ENCODE measurements around the gene INHBB.
"Not testable (repeated sequence)": the region's sequence is repeated elsewhere in the genome, so short reads cannot be mapped to it uniquely, and the experiment has no call there.

Gene INHBB

DNA sequence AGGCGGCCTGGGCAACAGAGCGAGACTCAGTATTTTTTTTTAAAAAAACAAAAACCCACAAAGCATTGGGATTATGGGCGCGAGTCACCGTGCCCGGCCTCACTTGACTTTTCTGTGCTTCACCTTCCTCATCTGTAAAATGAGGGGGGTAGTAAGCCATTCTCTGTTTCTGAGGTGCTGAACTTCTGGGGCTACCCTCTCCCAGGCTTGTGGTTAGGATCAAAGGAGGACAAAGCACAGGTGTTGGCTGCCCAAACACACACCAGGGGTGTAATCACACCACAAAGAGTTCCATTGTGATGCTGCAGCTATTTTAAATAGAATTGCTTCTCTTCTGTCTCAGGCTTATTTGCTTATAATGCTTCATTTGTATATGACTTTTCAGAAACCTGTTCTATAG, 35.8 kb upstream of the INHBB start:
- H3K9ac ChIP-seq (ENCODE audit: low read length): no peak overlapping the region
- H3K4me3 ChIP-seq (ENCODE audit: low read length): no peak overlapping the region
- H3K27me3 ChIP-seq (ENCODE audit: control insufficient read depth, insufficient read depth, low read length): no peaks in the 10 kb centered on the region
- no peaks in the 10 kb centered on the region for H3K9me3 ChIP-seq (ENCODE audit: control insufficient read depth, low read length)
- H3K4me1 ChIP-seq (ENCODE audit: control insufficient read depth, insufficient read depth, low read length): peaks cover 16% of the 10 kb centered on the region
- H3K36me3 ChIP-seq (ENCODE audit: control insufficient read depth, insufficient read depth, low read length): no peaks in the 10 kb centered on the region

DNA sequence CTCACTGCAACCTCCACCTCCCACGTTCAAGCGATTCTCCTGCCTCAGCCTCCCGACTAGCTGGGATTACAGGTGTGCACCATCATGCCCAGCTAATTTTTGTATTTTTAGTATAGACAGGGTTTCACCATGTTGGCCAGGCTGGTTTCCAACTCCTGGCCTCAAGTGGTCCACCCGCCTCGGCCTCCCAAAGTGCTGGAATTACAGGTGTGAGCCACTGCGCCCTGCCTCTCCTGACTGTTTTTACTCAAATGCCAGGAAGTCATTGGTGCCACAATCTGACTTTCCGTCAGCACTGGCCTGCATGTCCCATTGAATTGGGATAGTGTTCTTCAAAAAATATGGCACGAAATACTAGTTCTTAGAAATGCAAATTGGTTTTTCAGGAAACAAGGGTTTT, 35.1 kb upstream of the INHBB start:
- H3K36me3 ChIP-seq (ENCODE audit: control insufficient read depth, insufficient read depth, low read length); H3K4me1 ChIP-seq (ENCODE audit: control insufficient read depth, insufficient read depth, low read length); H3K9me3 ChIP-seq (ENCODE audit: control insufficient read depth, low read length); H3K9ac ChIP-seq (ENCODE audit: low read length); H3K4me3 ChIP-seq (ENCODE audit: low read length); H3K27me3 ChIP-seq (ENCODE audit: control insufficient read depth, insufficient read depth, low read length): not testable (repeated sequence)

DNA sequence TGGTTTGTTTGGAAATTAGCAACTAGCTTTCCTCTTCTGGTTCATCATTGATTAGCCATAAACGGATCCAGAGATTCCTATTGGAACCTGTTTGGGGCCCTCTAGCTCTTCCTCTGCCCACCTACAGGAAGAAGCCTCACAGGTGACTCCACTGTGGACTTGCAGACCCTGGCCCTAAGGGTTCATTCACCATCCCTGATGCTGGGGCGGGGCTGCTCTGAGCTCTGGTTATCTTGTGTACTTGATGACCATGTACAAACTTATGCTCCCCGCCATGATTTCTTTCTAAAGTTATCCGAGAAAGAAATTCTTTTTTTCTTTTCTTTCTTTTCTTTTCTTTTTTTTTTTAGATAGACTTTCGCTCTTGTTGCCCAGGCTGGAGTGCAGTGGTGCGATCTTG, 33.9 kb upstream of the INHBB start:
- H3K4me1 ChIP-seq (ENCODE audit: control insufficient read depth, insufficient read depth, low read length): peaks cover 10% of the 10 kb centered on the region
- no peak overlapping the region for H3K9ac ChIP-seq (ENCODE audit: low read length)
- no peaks in the 10 kb centered on the region for H3K27me3 ChIP-seq (ENCODE audit: control insufficient read depth, insufficient read depth, low read length)
- no peaks in the 10 kb centered on the region for H3K36me3 ChIP-seq (ENCODE audit: control insufficient read depth, insufficient read depth, low read length)
- no peaks in the 10 kb centered on the region for H3K9me3 ChIP-seq (ENCODE audit: control insufficient read depth, low read length)
- no peak overlapping the region for H3K4me3 ChIP-seq (ENCODE audit: low read length)

DNA sequence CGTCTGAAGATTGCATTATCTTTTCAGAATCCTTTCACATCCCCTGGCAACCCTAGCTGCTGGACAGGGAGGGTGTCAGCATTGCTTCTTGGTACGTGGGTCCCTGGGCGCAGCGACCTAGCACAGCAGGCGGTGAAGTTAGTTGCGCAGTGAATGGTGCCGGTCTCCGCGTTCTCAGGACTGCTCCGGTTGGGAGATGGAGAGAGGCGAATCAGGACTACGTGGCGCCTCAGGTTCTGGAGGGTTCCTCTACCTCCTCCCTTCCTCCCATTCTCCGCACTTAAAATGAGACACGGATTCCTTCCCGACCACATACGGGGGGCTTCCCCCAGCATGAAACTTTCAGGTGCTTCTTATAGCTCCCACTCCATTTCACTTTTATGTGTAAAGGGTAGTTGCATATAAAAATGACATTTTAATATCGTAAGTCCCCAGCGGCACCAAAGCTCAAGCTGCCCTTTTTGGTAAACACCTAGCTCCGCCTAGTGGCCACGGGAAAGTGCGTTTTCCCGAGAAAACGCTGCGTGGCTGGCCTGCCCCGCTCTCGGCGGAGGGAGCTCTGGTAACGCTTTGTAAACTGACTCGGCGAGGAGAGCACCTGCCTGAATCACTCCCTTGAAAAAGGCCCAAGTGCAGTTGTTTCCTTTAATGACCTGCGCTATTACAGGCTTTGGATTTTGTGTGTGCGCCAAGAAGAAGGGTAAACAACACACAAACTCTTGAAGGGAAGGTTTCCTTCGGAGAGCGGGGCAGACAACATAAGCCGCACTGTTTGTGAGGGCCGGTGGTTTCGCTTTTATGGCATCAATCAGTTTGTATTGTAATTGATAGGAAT, 32.9 kb upstream of the INHBB start:
- Histone ChIP-seq H3K36me3 (ENCODE audit: control insufficient read depth, insufficient read depth, low read length) (no peaks in the 10 kb centered on the region), H3K9ac (ENCODE audit: low read length) (peak overlapping the region; percentile 9), H3K9me3 (ENCODE audit: control insufficient read depth, low read length) (no peaks in the 10 kb centered on the region), H3K27me3 (ENCODE audit: control insufficient read depth, insufficient read depth, low read length) (no peaks in the 10 kb centered on the region), H3K4me3 (ENCODE audit: low read length) (peak overlapping the region; percentile 6), H3K4me1 (ENCODE audit: control insufficient read depth, insufficient read depth, low read length) (peaks cover 10% of the 10 kb centered on the region)

DNA sequence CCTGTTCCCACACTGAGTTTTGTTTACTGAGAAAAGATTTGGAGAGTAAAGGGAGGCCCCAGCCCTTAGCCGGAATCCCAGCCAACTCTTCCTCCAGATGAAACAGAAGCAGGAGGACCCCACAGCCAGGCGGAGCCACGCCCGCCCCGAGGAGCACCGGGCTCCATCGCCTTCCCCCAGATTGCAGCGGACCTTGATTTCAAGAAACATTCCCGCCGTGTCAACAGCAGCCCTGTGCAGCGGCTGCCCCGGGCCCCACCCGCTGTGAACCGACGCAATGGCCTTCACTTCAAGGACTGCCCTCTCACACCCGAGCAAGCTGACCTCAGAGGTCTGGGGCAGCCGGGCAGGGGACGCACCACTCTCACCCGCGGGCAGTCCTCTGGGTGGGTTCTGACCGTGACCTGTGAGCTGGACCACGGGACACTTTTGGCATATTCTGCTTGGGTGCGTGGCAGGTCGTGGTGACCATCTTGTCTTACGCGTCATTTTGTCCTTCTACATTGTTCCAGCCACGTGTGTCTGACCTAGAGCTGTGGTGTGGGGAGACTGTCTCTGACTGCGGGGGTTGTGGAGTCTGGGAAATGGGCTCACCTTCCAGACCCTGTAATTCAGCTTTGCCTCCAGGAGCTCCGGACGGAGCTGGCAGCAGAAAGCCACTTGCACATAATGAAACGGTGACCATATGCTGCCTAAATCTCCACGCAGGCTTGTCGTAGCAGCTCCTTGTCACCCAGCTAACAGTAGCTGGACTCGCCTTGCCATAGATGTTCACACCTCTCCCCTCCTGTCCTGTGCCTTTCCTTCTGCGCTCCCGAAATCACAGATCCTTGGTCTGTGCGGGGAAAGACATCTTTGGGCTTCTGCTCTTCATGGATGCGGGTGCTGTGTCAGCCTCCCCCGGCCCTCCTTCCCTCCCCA, 32.0 kb upstream of the INHBB start:
- Histone ChIP-seq H3K4me3 (ENCODE audit: low read length) (peak overlapping the region; percentile 6), H3K9me3 (ENCODE audit: control insufficient read depth, low read length) (no peaks in the 10 kb centered on the region), H3K9ac (ENCODE audit: low read length) (peak overlapping the region; percentile 9), H3K36me3 (ENCODE audit: control insufficient read depth, insufficient read depth, low read length) (no peaks in the 10 kb centered on the region), H3K27me3 (ENCODE audit: control insufficient read depth, insufficient read depth, low read length) (no peaks in the 10 kb centered on the region), H3K4me1 (ENCODE audit: control insufficient read depth, insufficient read depth, low read length) (peaks cover 11% of the 10 kb centered on the region)

GRCh38 chr2:120314690-120315366, 31.1 kb upstream of the INHBB start:
- H3K27me3 ChIP-seq (ENCODE audit: control insufficient read depth, insufficient read depth, low read length): peaks cover under 1% of the 10 kb centered on the region
- H3K4me1 ChIP-seq (ENCODE audit: control insufficient read depth, insufficient read depth, low read length): peaks cover 13% of the 10 kb centered on the region
- H3K4me3 ChIP-seq (ENCODE audit: low read length): no peak overlapping the region
- no peak overlapping the region for H3K9ac ChIP-seq (ENCODE audit: low read length)
- no peaks in the 10 kb centered on the region for H3K36me3 ChIP-seq (ENCODE audit: control insufficient read depth, insufficient read depth, low read length)
- H3K9me3 ChIP-seq (ENCODE audit: control insufficient read depth, low read length): no peaks in the 10 kb centered on the region

- Histone ChIP-seq H3K9ac (ENCODE audit: low read length) (no peak overlapping the region), H3K27me3 (ENCODE audit: control insufficient read depth, insufficient read depth, low read length) (peaks cover 4% of the 10 kb centered on the region), H3K4me1 (ENCODE audit: control insufficient read depth, insufficient read depth, low read length) (peaks cover 13% of the 10 kb centered on the region), H3K36me3 (ENCODE audit: control insufficient read depth, insufficient read depth, low read length) (no peaks in the 10 kb centered on the region), H3K9me3 (ENCODE audit: control insufficient read depth, low read length) (no peaks in the 10 kb centered on the region), H3K4me3 (ENCODE audit: low read length) (no peak overlapping the region)
Measured at GRCh38 chr2:120315367-120316033, 30.4 kb upstream of the INHBB start.

DNA sequence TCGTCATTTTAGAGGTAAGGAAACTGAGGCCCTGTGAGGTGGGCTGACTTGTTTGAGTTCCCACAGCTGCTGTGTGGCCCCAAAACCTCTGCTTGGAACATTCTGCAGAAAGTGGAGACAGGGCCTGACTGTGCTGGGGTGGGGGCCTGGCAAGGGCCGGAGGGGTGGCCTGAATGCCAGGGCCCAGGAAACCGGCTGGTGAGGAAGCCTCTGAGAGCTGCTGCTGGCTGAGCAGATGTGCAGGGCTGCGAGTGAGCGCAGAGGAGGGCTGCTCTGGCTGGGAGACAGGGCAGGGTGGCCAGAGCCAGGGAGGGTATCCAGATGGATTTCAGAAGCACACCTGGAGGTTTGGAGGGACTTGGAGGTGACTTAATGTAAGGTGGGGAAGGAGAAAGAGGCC, 29.9 kb upstream of the INHBB start:
- peaks cover 13% of the 10 kb centered on the region for H3K4me1 ChIP-seq (ENCODE audit: control insufficient read depth, insufficient read depth, low read length)
- no peak overlapping the region for H3K9ac ChIP-seq (ENCODE audit: low read length)
- H3K9me3 ChIP-seq (ENCODE audit: control insufficient read depth, low read length): no peaks in the 10 kb centered on the region
- no peak overlapping the region for H3K4me3 ChIP-seq (ENCODE audit: low read length)
- H3K36me3 ChIP-seq (ENCODE audit: control insufficient read depth, insufficient read depth, low read length): no peaks in the 10 kb centered on the region
- peaks cover 4% of the 10 kb centered on the region for H3K27me3 ChIP-seq (ENCODE audit: control insufficient read depth, insufficient read depth, low read length)

DNA sequence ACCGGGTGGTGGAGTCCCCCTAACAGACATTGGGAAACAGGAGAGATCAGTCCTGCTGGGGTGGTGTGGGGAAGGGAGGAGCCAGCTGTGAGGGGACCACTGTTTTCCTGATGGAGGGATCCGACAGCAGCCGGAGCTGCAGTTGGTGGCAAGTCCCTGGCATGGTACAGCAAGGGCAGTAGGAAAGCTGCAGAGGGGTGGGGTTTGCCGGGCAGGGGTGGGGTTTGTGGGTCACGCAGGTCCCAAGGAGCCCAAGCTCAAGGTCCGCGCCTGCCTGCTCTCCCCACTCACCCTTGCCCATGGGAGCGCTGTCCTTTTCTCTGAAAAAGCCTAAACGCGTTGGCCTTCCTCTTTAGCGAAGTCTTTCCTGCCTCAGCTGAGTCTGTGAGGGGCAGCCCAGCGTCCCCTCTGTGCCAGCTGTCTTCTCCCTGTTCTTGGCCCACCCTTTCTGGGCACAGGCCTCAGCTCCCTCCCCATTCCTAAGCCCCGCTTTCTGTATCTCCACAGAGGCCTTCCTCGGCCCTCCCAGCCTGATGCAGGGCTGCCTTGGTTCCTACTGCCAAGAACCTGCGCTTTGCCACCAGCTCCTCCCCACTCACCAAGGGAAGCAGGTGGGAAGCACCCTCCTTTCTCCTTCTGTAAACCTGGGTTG, 29.3 kb upstream of the INHBB start:
- peaks cover 4% of the 10 kb centered on the region for H3K27me3 ChIP-seq (ENCODE audit: control insufficient read depth, insufficient read depth, low read length)
- H3K4me1 ChIP-seq (ENCODE audit: control insufficient read depth, insufficient read depth, low read length): peaks cover 13% of the 10 kb centered on the region
- H3K9ac ChIP-seq (ENCODE audit: low read length): no peak overlapping the region
- no peaks in the 10 kb centered on the region for H3K9me3 ChIP-seq (ENCODE audit: control insufficient read depth, low read length)
- no peaks in the 10 kb centered on the region for H3K36me3 ChIP-seq (ENCODE audit: control insufficient read depth, insufficient read depth, low read length)
- no peak overlapping the region for H3K4me3 ChIP-seq (ENCODE audit: low read length)

- peaks cover 13% of the 10 kb centered on the region for H3K4me1 ChIP-seq (ENCODE audit: control insufficient read depth, insufficient read depth, low read length)
- H3K9me3 ChIP-seq (ENCODE audit: control insufficient read depth, low read length): no peaks in the 10 kb centered on the region
- H3K36me3 ChIP-seq (ENCODE audit: control insufficient read depth, insufficient read depth, low read length): no peaks in the 10 kb centered on the region
- H3K4me3 ChIP-seq (ENCODE audit: low read length): no peak overlapping the region
- no peak overlapping the region for H3K9ac ChIP-seq (ENCODE audit: low read length)
- H3K27me3 ChIP-seq (ENCODE audit: control insufficient read depth, insufficient read depth, low read length): peaks cover 4% of the 10 kb centered on the region
Measured at GRCh38 chr2:120317180-120317533, 28.8 kb upstream of the INHBB start.

DNA sequence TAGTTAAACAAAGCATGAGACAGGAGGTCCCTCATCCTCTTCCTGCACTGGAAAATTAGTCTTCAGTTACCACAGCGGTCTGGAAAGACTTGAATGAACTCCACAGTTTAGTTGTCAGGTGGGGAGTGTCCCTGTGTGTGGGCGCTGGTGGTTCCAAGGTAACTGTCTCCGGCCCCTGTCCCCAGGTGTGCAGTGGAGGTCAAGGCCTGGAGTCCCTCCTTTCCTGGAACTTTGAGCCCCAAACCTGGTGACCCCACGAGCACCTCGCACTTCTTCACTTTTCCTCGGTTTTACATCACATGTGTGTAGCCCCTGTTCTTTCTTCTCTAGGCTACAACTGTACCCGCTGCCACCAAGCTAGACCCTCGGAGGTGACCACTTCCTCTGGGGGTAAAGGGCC, 28.0 kb upstream of the INHBB start:
- H3K27me3 ChIP-seq (ENCODE audit: control insufficient read depth, insufficient read depth, low read length): peaks cover 4% of the 10 kb centered on the region
- no peaks in the 10 kb centered on the region for H3K36me3 ChIP-seq (ENCODE audit: control insufficient read depth, insufficient read depth, low read length)
- H3K9me3 ChIP-seq (ENCODE audit: control insufficient read depth, low read length): no peaks in the 10 kb centered on the region
- H3K9ac ChIP-seq (ENCODE audit: low read length): no peak overlapping the region
- H3K4me1 ChIP-seq (ENCODE audit: control insufficient read depth, insufficient read depth, low read length): peaks cover 8% of the 10 kb centered on the region
- no peak overlapping the region for H3K4me3 ChIP-seq (ENCODE audit: low read length)
